ENCODE data around the gene EXD1. TPM values are rescaled to one million over a fixed set of nuclear protein-coding genes. Genes with fewer than 3 reads are reported as not detected.

Gene EXD1
- total and polyA plus RNA-seq, 2 of the 13 experiments (the other 11 are each of a cell fraction or from before 2014, with no cell fraction given): not detected

GRCh38 chr15:41215708-41216107 lies 14.8 kb downstream of the EXD1 start:
- FAIRE-seq (no peak), ATAC-seq (no peak), DNase-seq (ENCODE audit: low spot score) (no peak)
- 55% methylated on average over 2 of the region's 2 CpGs for WGBS (ENCODE audit: low lambda C conversion rate)
- ChIA-PET POLR2A (no interaction called here), CTCF (ENCODE audit: low intra/inter-chr PET ratio, low total read pairs) (no interaction called here)
- Histone ChIP-seq H3K27me3 (ENCODE audit: control insufficient read depth in 1 of 2, insufficient read depth in 2 of 2, low read length in 2 of 2) (peaks cover 0 to 8% of the 10 kb centered on the region in 2 experiments; a peak in 2 of 5 replicates), H3K4me3 (replicated peaks in 1 of 3; ENCODE audit: insufficient read depth in 1 of 3, low read depth in 2 of 3, low read length in 3 of 3) (no peak overlapping the region), H3K9ac (ENCODE audit: insufficient read depth, low read depth, low read length) (no peak overlapping the region), H3K79me2 (ENCODE audit: insufficient read depth, low read length) (no peaks in the 10 kb centered on the region), H3K27ac (ENCODE audit: extremely low read length, insufficient read depth, low read length) (no peak overlapping the region), H4K20me1 (ENCODE audit: insufficient read depth, low read length) (no peaks in the 10 kb centered on the region), H3K4me1 (ENCODE audit: insufficient read depth, low read length) (peaks cover 6% of the 10 kb centered on the region; the same call in 1 of the 2 replicates), H2AFZ (ENCODE audit: low read length) (no peak overlapping the region), H3K9me3 (ENCODE audit: low read length) (no peaks in the 10 kb centered on the region), H3K4me2 (ENCODE audit: low read depth, low read length) (no peak overlapping the region), H3K36me3 (replicated peaks in 1 of 2; ENCODE audit: control insufficient read depth in 1 of 2, insufficient read depth in 2 of 2, low read length in 2 of 2) (no peaks in the 10 kb centered on the region)
- intact Hi-C loops (cut with micrococcal nuclease; ENCODE audit: unreplicated experiment) (no loop called here), in situ Hi-C loops (cut with HindIII; ENCODE audit: extremely low pct_ligation_motif_present, low pct_unique_long_range_greater_than_20kb) (no loop called here)
- TF ChIP-seq DNMT3B (CRISPR knock-in tag; conservative IDR thresholded peaks at IDR 0.05): no peak
- TF ChIP-seq NONO (IDR thresholded peaks at IDR 0.05): no peak
- no peak for TF ChIP-seq NONO (CRISPR knock-in tag; conservative IDR thresholded peaks at IDR 0.05)
- TF ChIP-seq ZNF713 (CRISPR knock-in tag; IDR thresholded peaks at IDR 0.05): no peak
- no peak for TF ChIP-seq ZNF709 (CRISPR knock-in tag; IDR thresholded peaks at IDR 0.05)
- no peak for TF ChIP-seq ZNF431 (CRISPR knock-in tag; IDR thresholded peaks at IDR 0.05; ENCODE audit: borderline replicate concordance, low read depth)
- TF ChIP-seq CSRNP1 (CRISPR knock-in tag; IDR thresholded peaks at IDR 0.05): no peak
- no peak for TF ChIP-seq HNRNPLL (IDR thresholded peaks at IDR 0.05; ENCODE audit: low read depth, low read length, poor library complexity, severe bottlenecking)
- no peak for TF ChIP-seq ZNF124 (CRISPR knock-in tag; IDR thresholded peaks at IDR 0.05)
- no peak for TF ChIP-seq ZNF567 (CRISPR knock-in tag; IDR thresholded peaks at IDR 0.05; ENCODE audit: borderline replicate concordance)
- no TSS peak for BruUV-seq (replicated peaks)

Measured in HepG2 (cell line).